ENCODE measurements around the gene GSG1L.

GSG1L gene

GRCh38 chr16:28090646-28091377 lies 27.3 kb upstream of the GSG1L start:
- DNase-seq, result no peak

- no peak for DNase-seq
Observed at GRCh38 chr16:28089992-28090365, 26.5 kb upstream of the GSG1L start.

GRCh38 chr16:28089205-28089991 lies 25.9 kb upstream of the GSG1L start:
- DNase-seq, result no peak

- DNase-seq, result no peak
Observed at GRCh38 chr16:28087675-28088300, 24.3 kb upstream of the GSG1L start.

GRCh38 chr16:28087140-28087660 lies 23.7 kb upstream of the GSG1L start:
- no peak for DNase-seq

GRCh38 chr16:28086186-28087139 lies 22.9 kb upstream of the GSG1L start:
- DNase-seq, result no peak

- DNase-seq, result no peak
Observed at GRCh38 chr16:28085389-28086171, 22.1 kb upstream of the GSG1L start.

GRCh38 chr16:28084209-28084608 lies 20.7 kb upstream of the GSG1L start:
- no peak for DNase-seq

GRCh38 chr16:28082624-28083023 lies 19.1 kb upstream of the GSG1L start:
- no peak for DNase-seq

- no peak for DNase-seq
Observed at GRCh38 chr16:28081391-28081968, 18.0 kb upstream of the GSG1L start.

GRCh38 chr16:28078261-28078660 lies 14.7 kb upstream of the GSG1L start:
- DNase-seq, result no peak

GRCh38 chr16:28073836-28074235 lies 10.3 kb upstream of the GSG1L start:
- no peak for DNase-seq

GRCh38 chr16:28072087-28072486 lies 8.6 kb upstream of the GSG1L start:
- DNase-seq, result no peak

- no peak for DNase-seq
Observed at GRCh38 chr16:28069971-28070794, 6.7 kb upstream of the GSG1L start.

- no peak for DNase-seq
Observed at GRCh38 chr16:28068976-28069375, 5.5 kb upstream of the GSG1L start.

- no peak for DNase-seq
Observed at GRCh38 chr16:28067604-28068379, 4.3 kb upstream of the GSG1L start.

GRCh38 chr16:28064706-28065249 lies 1.3 kb upstream of the GSG1L start:
- no peak for DNase-seq

- DNase-seq, result no peak
Observed at GRCh38 chr16:28064150-28064549, 636 bp upstream of the GSG1L start.

- no peak for DNase-seq
Observed at GRCh38 chr16:28062847-28063521, 530 bp downstream of the GSG1L start.
